ENCODE measurements around the gene LTBP3.

- no peak for TF ChIP-seq YY1 (IDR thresholded peaks at IDR 0.05; ENCODE audit: insufficient read depth, insufficient read length)
- no peak for TF ChIP-seq ZNF274 (IDR thresholded peaks at IDR 0.05; ENCODE audit: low read depth, low read length)
Measured at GRCh38 chr11:65501186-65501471, 57.0 kb downstream of the LTBP3 start.

Measured in NT2/D1 (cell line).